GM18867 (cell line): ENCODE results near the gene ANO4.
A peak's percentile ranks its signal among the peaks of the same experiment; 100 is the strongest.

ENCODE experiments used
- ATAC-seq: cut with Tn5 transposase; IDR thresholded peaks from one replicate; pipeline ENCODE4 v1.9.1; 2021; ENCODE audit warnings: mild to moderate bottlenecking, moderate library complexity; ENCODE audit not compliant: unreplicated experiment

Gene ANO4

GRCh38 chr12:100801320-100801719 is 6.7 kb downstream of the ANO4 start:
- no peak for ATAC-seq

- ATAC-seq = no peak
Observed at GRCh38 chr12:100808777-100809176, 14.2 kb downstream of the ANO4 start.

GRCh38 chr12:100820314-100820713 is 25.7 kb downstream of the ANO4 start:
- no peak for ATAC-seq

GRCh38 chr12:100823963-100824362 is 29.4 kb downstream of the ANO4 start:
- no peak for ATAC-seq

GRCh38 chr12:100824476-100824875 is 29.9 kb downstream of the ANO4 start:
- ATAC-seq = no peak

GRCh38 chr12:100826323-100826722 is 31.7 kb downstream of the ANO4 start:
- ATAC-seq = no peak

GRCh38 chr12:100827901-100828520 is 33.4 kb downstream of the ANO4 start:
- ATAC-seq = peak; percentile 80

GRCh38 chr12:100830003-100830795 is 35.6 kb downstream of the ANO4 start:
- ATAC-seq = no peak

- no peak for ATAC-seq
Observed at GRCh38 chr12:100833282-100833681, 38.7 kb downstream of the ANO4 start.

- no peak for ATAC-seq
Observed at GRCh38 chr12:100840748-100841147, 46.2 kb downstream of the ANO4 start.

- no peak for ATAC-seq
Observed at GRCh38 chr12:100842156-100842555, 47.6 kb downstream of the ANO4 start.

GRCh38 chr12:100843061-100843460 is 48.5 kb downstream of the ANO4 start:
- no peak for ATAC-seq

- no peak for ATAC-seq
Observed at GRCh38 chr12:100845095-100845494, 50.5 kb downstream of the ANO4 start.

- ATAC-seq = no peak
Observed at GRCh38 chr12:100851637-100852036, 57.1 kb downstream of the ANO4 start.

- no peak for ATAC-seq
Observed at GRCh38 chr12:100857418-100857817, 62.8 kb downstream of the ANO4 start.

- ATAC-seq = no peak
Observed at GRCh38 chr12:100857971-100858370, 63.4 kb downstream of the ANO4 start.

- ATAC-seq = no peak
Observed at GRCh38 chr12:100858656-100859055, 64.1 kb downstream of the ANO4 start.

- no peak for ATAC-seq
Observed at GRCh38 chr12:100859063-100859627, 64.6 kb downstream of the ANO4 start.

- ATAC-seq = no peak
Observed at GRCh38 chr12:100860611-100861010, 66.0 kb downstream of the ANO4 start.

GRCh38 chr12:100862676-100863075 is 68.1 kb downstream of the ANO4 start:
- no peak for ATAC-seq

GRCh38 chr12:100864366-100864765 is 69.8 kb downstream of the ANO4 start:
- ATAC-seq = no peak
